HG03196 (cell line): ENCODE data around the gene MNS1.
"Not testable (repeated sequence)": the region's sequence is repeated elsewhere in the genome, so short reads cannot be mapped to it uniquely, and the experiment has no call there.

Source experiments
- ATAC-seq: cut with Tn5 transposase; IDR thresholded peaks from one replicate; pipeline ENCODE4 v1.9.1; 2021; ENCODE audit not compliant: unreplicated experiment

Gene MNS1

GRCh38 chr15:56464893-56465520, at the start of gene MNS1:
MNS1 (minus strand) TSS chr15:56465137; CDS start chr15:56464972, 165 bp downstream.
- peak; percentile 99 for ATAC-seq

GRCh38 chr15:56496635-56497034, 31.7 kb upstream of the MNS1 start:
- ATAC-seq = peak; percentile 51

GRCh38 chr15:56495533-56495932, 30.6 kb upstream of the MNS1 start:
- ATAC-seq = no peak

- ATAC-seq = no peak
Measured at GRCh38 chr15:56495053-56495452, 30.1 kb upstream of the MNS1 start.

- ATAC-seq = no peak
Measured at GRCh38 chr15:56492791-56493555, 28.0 kb upstream of the MNS1 start.

- no peak for ATAC-seq
Measured at GRCh38 chr15:56492236-56492635, 27.3 kb upstream of the MNS1 start.

GRCh38 chr15:56491110-56491722, 26.3 kb upstream of the MNS1 start:
- peak; percentile 65 for ATAC-seq

- ATAC-seq = no peak
Measured at GRCh38 chr15:56490461-56490860, 25.5 kb upstream of the MNS1 start.

- not testable (repeated sequence) for ATAC-seq
Measured at GRCh38 chr15:56486206-56486605, 21.3 kb upstream of the MNS1 start.

- ATAC-seq = not testable (repeated sequence)
Measured at GRCh38 chr15:56485426-56485825, 20.5 kb upstream of the MNS1 start.

GRCh38 chr15:56484287-56484686, 19.4 kb upstream of the MNS1 start:
- ATAC-seq = no peak

- no peak for ATAC-seq
Measured at GRCh38 chr15:56475351-56475750, 10.4 kb upstream of the MNS1 start.

GRCh38 chr15:56473017-56473416, 8.1 kb upstream of the MNS1 start:
- no peak for ATAC-seq

GRCh38 chr15:56472278-56472677, 7.3 kb upstream of the MNS1 start:
- no peak for ATAC-seq

- no peak for ATAC-seq
Measured at GRCh38 chr15:56471440-56472069, 6.6 kb upstream of the MNS1 start.

GRCh38 chr15:56469483-56469882, 4.5 kb upstream of the MNS1 start:
- ATAC-seq = no peak

- ATAC-seq = peak; percentile 43
Measured at GRCh38 chr15:56468401-56468800, 3.5 kb upstream of the MNS1 start.

- ATAC-seq = no peak
Measured at GRCh38 chr15:56467616-56468015, 2.7 kb upstream of the MNS1 start.

GRCh38 chr15:56460947-56461346, 4.0 kb downstream of the MNS1 start:
- ATAC-seq = no peak

- no peak for ATAC-seq
Measured at GRCh38 chr15:56460071-56460470, 4.9 kb downstream of the MNS1 start.

- no peak for ATAC-seq
Measured at GRCh38 chr15:56459096-56459495, 5.8 kb downstream of the MNS1 start.

GRCh38 chr15:56456229-56456628, 8.7 kb downstream of the MNS1 start:
- no peak for ATAC-seq
